ACHN (cell line): ENCODE data around the gene INPP5A.
A peak's percentile ranks its signal among the peaks of the same experiment; 100 is the strongest.

Source experiments
- DNase-seq: peaks from one replicate; pipeline ENCODE4 v3.0.0-alpha.2; 2015
- in situ Hi-C: cut with HindIII; loops from 2 replicates; pipeline ENCODE4 v1.10.0; 2017; ENCODE audit warnings: low sequenced_read_pairs, low pct_ligation_motif_present, low pct_unique_long_range_greater_than_20kb

The INPP5A gene

GRCh38 chr10:132627666-132628531 is 90.3 kb downstream of the INPP5A start:
- in situ Hi-C loops, result no loop called here
- no peak for DNase-seq

GRCh38 chr10:132628966-132629900 is 91.6 kb downstream of the INPP5A start:
- DNase-seq, result no peak
- in situ Hi-C loops, result no loop called here

GRCh38 chr10:132630156-132630555 is 92.6 kb downstream of the INPP5A start:
- DNase-seq, result no peak
- in situ Hi-C loops, result no loop called here

- no peak for DNase-seq
- in situ Hi-C loops, result no loop called here
Measured at GRCh38 chr10:132630666-132631337, 93.2 kb downstream of the INPP5A start.

- DNase-seq, result no peak
- in situ Hi-C loops, result no loop called here
Measured at GRCh38 chr10:132631338-132631735, 93.8 kb downstream of the INPP5A start.

- DNase-seq, result no peak
- in situ Hi-C loops, result no loop called here
Measured at GRCh38 chr10:132632091-132632561, 94.5 kb downstream of the INPP5A start.

GRCh38 chr10:132632851-132633684 is 95.5 kb downstream of the INPP5A start:
- in situ Hi-C loops, result no loop called here
- DNase-seq, result no peak

- in situ Hi-C loops, result no loop called here
Measured at GRCh38 chr10:132634241-132634946, 96.8 kb downstream of the INPP5A start.

GRCh38 chr10:132634947-132635271 is 97.3 kb downstream of the INPP5A start:
- DNase-seq, result no peak
- in situ Hi-C loops, result no loop called here

More at GRCh38 chr10:132634241-132634946, 96.8 kb downstream of the INPP5A start:
- no peak for DNase-seq

GRCh38 chr10:132636358-132636757 is 98.8 kb downstream of the INPP5A start:
- DNase-seq, result no peak
- in situ Hi-C loops, result no loop called here

GRCh38 chr10:132637477-132638129 is 100.0 kb downstream of the INPP5A start:
- in situ Hi-C loops, result no loop called here
- DNase-seq, result peak; percentile 60

GRCh38 chr10:132638130-132638515 is 100.5 kb downstream of the INPP5A start:
- in situ Hi-C loops, result no loop called here

GRCh38 chr10:132639470-132639869 is 101.9 kb downstream of the INPP5A start:
- in situ Hi-C loops, result no loop called here

More at GRCh38 chr10:132638130-132638515, 100.5 kb downstream of the INPP5A start:
- DNase-seq, result no peak

GRCh38 chr10:132640326-132641125 is 102.9 kb downstream of the INPP5A start:
- no peak for DNase-seq
- in situ Hi-C loops, result no loop called here

More at GRCh38 chr10:132639470-132639869, 101.9 kb downstream of the INPP5A start:
- DNase-seq, result no peak

- in situ Hi-C loops, result no loop called here
- DNase-seq, result no peak
Measured at GRCh38 chr10:132641401-132641800, 103.8 kb downstream of the INPP5A start.
